Endodermal cell (in vitro differentiated cells): ENCODE data around the gene FARSA. TPM values are rescaled to one million over a fixed set of nuclear protein-coding genes. Genes with fewer than 3 reads are reported as not detected.
A peak's percentile ranks its signal among the peaks of the same experiment; 100 is the strongest.

Experiments
- DNase-seq: peaks from one replicate; pipeline ENCODE4 v3.0.0-alpha.2; 2017
- H3K27ac ChIP-seq: 2 replicates; pipeline ENCODE4 v1.5.1; 2013; ENCODE audit warnings: mild to moderate bottlenecking, low read depth, low read length, moderate library complexity
- H3K27me3 ChIP-seq: 2 replicates; pipeline ENCODE4 v1.6.1; 2013; ENCODE audit warnings: mild to moderate bottlenecking, low read length, moderate library complexity; ENCODE audit not compliant: insufficient read depth, control insufficient read depth, poor library complexity, severe bottlenecking
- H3K36me3 ChIP-seq: 2 replicates; pipeline ENCODE4 v1.7.0; 2013; ENCODE audit warnings: mild to moderate bottlenecking, low read length, moderate library complexity; ENCODE audit not compliant: control insufficient read depth, insufficient read depth
- H3K4me1 ChIP-seq: one replicate; pipeline ENCODE4 v1.7.0; 2013; ENCODE audit warnings: low read length; ENCODE audit not compliant: control insufficient read depth, insufficient read depth
- H3K4me3 ChIP-seq: 2 replicates; pipeline ENCODE4 v1.5.1; 2013; ENCODE audit warnings: mild to moderate bottlenecking, low read length, moderate library complexity
- H3K9ac ChIP-seq: 2 replicates; pipeline ENCODE4 v1.6.1; 2013; ENCODE audit warnings: mild to moderate bottlenecking, low read length, moderate library complexity; ENCODE audit not compliant: poor library complexity, severe bottlenecking; ENCODE audit errors: extremely low read depth
- H3K9me3 ChIP-seq: 2 replicates; pipeline ENCODE4 v1.6.1; 2013; ENCODE audit warnings: mild to moderate bottlenecking, low read length, moderate library complexity; ENCODE audit not compliant: control insufficient read depth
- H3K27ac Mint-ChIP-seq: 2 replicates; pipeline ENCODE4 v1.8.0; 2020; ENCODE audit warnings: mixed read lengths
- H3K27me3 Mint-ChIP-seq: 2 replicates; pipeline ENCODE4 v1.8.0; 2021; ENCODE audit warnings: mild to moderate bottlenecking, mixed read lengths; ENCODE audit not compliant: insufficient read depth
- H3K36me3 Mint-ChIP-seq: 2 replicates; pipeline ENCODE4 v1.8.0; 2020; ENCODE audit warnings: low read depth, mixed read lengths
- H3K4me1 Mint-ChIP-seq: 2 replicates; pipeline ENCODE4 v1.8.0; 2020; ENCODE audit warnings: mixed read lengths
- H3K4me3 Mint-ChIP-seq: 2 replicates; pipeline ENCODE4 v1.8.0; 2020; ENCODE audit warnings: mild to moderate bottlenecking, moderate library complexity, mixed read lengths
- H3K9me3 Mint-ChIP-seq: 2 replicates; pipeline ENCODE4 v1.8.0; 2020; ENCODE audit warnings: mild to moderate bottlenecking, mixed read lengths
- CTCF ChIP-seq: fragments of 200-600 bp; sonication (generic); conservative IDR thresholded peaks from 2 replicates; pipeline ENCODE4 v1.5.0; 2021; ENCODE audit warnings: antibody characterized with exemption, mild to moderate bottlenecking
- WGBS, 2 experiments: methylation state at CpG; one replicate each; pipeline versions ENCODE4 v1.1.5 to v1.1.7; 2013; ENCODE audit warnings: missing lambda C conversion rate in 2 of 2, mixed read lengths in 1 of 2; ENCODE audit not compliant: insufficient coverage in 1 of 2, insufficient read length in 1 of 2; 5-methylcytosine and 5-hydroxymethylcytosine counted together
- total RNA-seq, 2 donors: library from RNA; stranded (reverse); fragmentation: NEBNext Ultra II Directional in 1 of 2; extraction: Animal tissue kit (Norgen Biotek cat#: 25700) in 1 of 2; gene quantifications; 2 replicates in 1 of 2; 3 replicates in 1 of 2; pipeline ENCODE4 v1.2.1, GENCODE V29; 2021

The FARSA gene
- total RNA-seq, 2 donors from 2014 or later: 65.1 to 70.8 TPM

- Mint-ChIP-seq H3K4me1 (peaks cover 36% of the 10 kb centered on the region), H3K9me3 (no peaks in the 10 kb centered on the region), H3K27me3 (no peaks in the 10 kb centered on the region), H3K4me3 (no peak overlapping the region), H3K27ac (peak overlapping the region; percentile 56), H3K36me3 (peaks cover 34% of the 10 kb centered on the region)
- Histone ChIP-seq H3K4me1 (peaks cover 12% of the 10 kb centered on the region), H3K4me3 (no peak overlapping the region), H3K27ac (no peak overlapping the region), H3K9me3 (no peaks in the 10 kb centered on the region), H3K9ac (no peak overlapping the region), H3K36me3 (peaks cover 28% of the 10 kb centered on the region), H3K27me3 (no peaks in the 10 kb centered on the region)
- WGBS, 2 experiments: 88 to 91% methylated on average over 6 to 7 of the region's 7 CpGs
- no peak for TF ChIP-seq CTCF
- peak; percentile 53 for DNase-seq
Measured at GRCh38 chr19:12936582-12936981, 3.1 kb upstream of the FARSA start.

GRCh38 chr19:12935071-12935470 lies 1.6 kb upstream of the FARSA start:
- Histone ChIP-seq H3K9me3 (no peaks in the 10 kb centered on the region), H3K4me1 (peaks cover 8% of the 10 kb centered on the region), H3K27me3 (no peaks in the 10 kb centered on the region), H3K36me3 (peaks cover 25% of the 10 kb centered on the region), H3K9ac (no peak overlapping the region), H3K4me3 (no peak overlapping the region), H3K27ac (no peak overlapping the region)
- no peak for DNase-seq
- Mint-ChIP-seq H3K27ac (no peak overlapping the region), H3K36me3 (peaks cover 28% of the 10 kb centered on the region), H3K4me1 (peaks cover 27% of the 10 kb centered on the region), H3K4me3 (no peak overlapping the region), H3K27me3 (no peaks in the 10 kb centered on the region), H3K9me3 (no peaks in the 10 kb centered on the region)
- 96% methylated on average over 9 to 10 of the region's 10 CpGs for WGBS, 2 experiments
- TF ChIP-seq CTCF: no peak

- peak overlapping the region; percentile 98 for H3K4me3 ChIP-seq
- H3K27me3 Mint-ChIP-seq: no peaks in the 10 kb centered on the region
- H3K36me3 Mint-ChIP-seq: peaks cover 32% of the 10 kb centered on the region
- peak overlapping the region; percentile 71 for H3K9ac ChIP-seq
- H3K9me3 Mint-ChIP-seq: no peaks in the 10 kb centered on the region
- no peak for TF ChIP-seq CTCF
- peak overlapping the region; percentile 92 for H3K4me3 Mint-ChIP-seq
- peak overlapping the region; percentile 88 for H3K27ac Mint-ChIP-seq
- no peaks in the 10 kb centered on the region for H3K9me3 ChIP-seq
- H3K4me1 Mint-ChIP-seq: peaks cover 15% of the 10 kb centered on the region
- no peak overlapping the region for H3K27ac ChIP-seq
- H3K36me3 ChIP-seq: peaks cover 34% of the 10 kb centered on the region
- WGBS, 2 experiments: 38 to 55% methylated on average over 12 to 16 of the region's 16 CpGs
- no peaks in the 10 kb centered on the region for H3K27me3 ChIP-seq
- H3K4me1 ChIP-seq: peaks cover 5% of the 10 kb centered on the region
- no peak for DNase-seq
Measured at GRCh38 chr19:12932392-12933286, 872 bp downstream of the FARSA start.
